Measurements from ENCODE around the gene MDFIC.

The MDFIC gene

DNA sequence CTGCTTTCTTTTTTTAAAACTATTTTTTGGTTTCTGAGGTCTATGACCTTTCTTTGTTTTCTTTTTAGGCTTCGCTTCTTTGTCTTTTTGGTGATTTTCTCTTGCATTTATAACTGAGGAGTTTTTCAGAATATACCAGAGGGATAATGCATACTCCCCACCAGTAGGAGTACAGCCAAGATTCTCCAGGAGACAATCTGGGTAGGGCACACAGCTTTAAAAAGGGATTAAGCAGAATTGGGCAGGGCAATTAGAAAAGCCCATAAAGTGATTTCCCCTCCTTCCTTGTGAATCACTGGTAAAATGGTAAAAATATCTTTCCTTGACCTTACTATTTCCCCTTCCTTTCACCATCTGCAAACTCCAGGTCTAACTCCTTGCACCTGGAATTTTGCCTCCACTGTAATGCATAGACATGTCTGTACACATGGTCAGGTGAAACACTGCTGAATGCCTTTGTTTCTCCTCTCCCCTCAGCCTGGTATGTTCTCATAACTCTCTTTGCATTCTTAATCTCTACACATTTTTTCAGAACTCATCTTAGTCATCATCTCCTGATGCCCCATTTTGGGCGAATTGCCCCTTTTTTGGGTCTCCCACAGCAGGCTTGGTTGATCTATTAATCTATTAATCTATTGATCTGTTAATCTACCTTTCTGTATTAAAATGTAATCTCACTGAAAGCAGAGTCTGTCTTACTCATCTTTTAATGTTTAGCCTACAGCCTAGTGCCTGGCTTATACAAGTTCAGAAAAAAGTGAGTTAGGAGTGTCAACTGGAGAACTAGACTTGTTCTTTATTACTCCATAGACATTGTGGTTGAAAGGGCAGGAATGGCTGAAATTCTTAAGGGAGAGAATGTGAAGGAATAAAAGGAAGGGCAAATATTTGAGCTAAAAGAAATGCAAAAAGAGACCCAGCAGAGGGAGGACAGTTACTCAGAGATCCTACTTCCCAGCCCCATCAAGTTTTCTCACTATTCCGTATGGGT, 64.6 kb downstream of the MDFIC start:
- H3K27ac ChIP-seq (ENCODE audit: low read depth, low read length): no peak overlapping the region
- H2BK5ac ChIP-seq (ENCODE audit: low read depth, low read length, poor library complexity): no peak overlapping the region
- DNase-seq: no peak
- no peak overlapping the region for H2BK12ac ChIP-seq (ENCODE audit: low read length)
- no peak overlapping the region for H4K91ac ChIP-seq (ENCODE audit: low read depth, low read length)
- no peak overlapping the region for H3K14ac ChIP-seq (ENCODE audit: low read length)
- H3K4me2 ChIP-seq (ENCODE audit: low read length): no peak overlapping the region
- no peaks in the 10 kb centered on the region for H3K79me1 ChIP-seq (ENCODE audit: low read length)
- H2AFZ ChIP-seq (ENCODE audit: insufficient read depth, low read length, poor library complexity): no peak overlapping the region
- no peak overlapping the region for H2AK5ac ChIP-seq (ENCODE audit: low read length)
- H3K23ac ChIP-seq (ENCODE audit: low read length): no peak overlapping the region
- H3K9me3 ChIP-seq (ENCODE audit: insufficient read depth, low read depth, low read length): no peaks in the 10 kb centered on the region
- H3K4me3 ChIP-seq (ENCODE audit: low read depth, low read length): no peak overlapping the region
- no peak overlapping the region for H4K12ac ChIP-seq (ENCODE audit: low read depth, low read length)
- no peaks in the 10 kb centered on the region for H3K27me3 ChIP-seq (ENCODE audit: insufficient read depth, low read length)
- no peaks in the 10 kb centered on the region for H3K79me2 ChIP-seq (ENCODE audit: control insufficient read depth, insufficient read depth, low read length, poor library complexity)
- H3K4ac ChIP-seq (ENCODE audit: low read depth, low read length): no peak overlapping the region
- no peak overlapping the region for H4K8ac ChIP-seq (ENCODE audit: low read depth, low read length)
- no peak overlapping the region for H2BK120ac ChIP-seq (ENCODE audit: insufficient read depth, low read length, poor library complexity)
- no CpG with 5 or more reads among the region's 3 CpGs for WGBS (ENCODE audit: extremely low coverage, insufficient coverage, insufficient read length)
- H3K18ac ChIP-seq (ENCODE audit: low read length): no peak overlapping the region
- H3K4me1 ChIP-seq (ENCODE audit: control insufficient read depth in 1 of 2, insufficient read depth in 2 of 2, low read length in 2 of 2): peaks cover 0 to 3% of the 10 kb centered on the region in 2 experiments
- no peaks in the 10 kb centered on the region for H3K36me3 ChIP-seq (ENCODE audit: control insufficient read depth in 1 of 2, insufficient read depth in 2 of 2, low read length in 2 of 2)
- no peak overlapping the region for H3K9ac ChIP-seq (ENCODE audit: low read length)

DNA sequence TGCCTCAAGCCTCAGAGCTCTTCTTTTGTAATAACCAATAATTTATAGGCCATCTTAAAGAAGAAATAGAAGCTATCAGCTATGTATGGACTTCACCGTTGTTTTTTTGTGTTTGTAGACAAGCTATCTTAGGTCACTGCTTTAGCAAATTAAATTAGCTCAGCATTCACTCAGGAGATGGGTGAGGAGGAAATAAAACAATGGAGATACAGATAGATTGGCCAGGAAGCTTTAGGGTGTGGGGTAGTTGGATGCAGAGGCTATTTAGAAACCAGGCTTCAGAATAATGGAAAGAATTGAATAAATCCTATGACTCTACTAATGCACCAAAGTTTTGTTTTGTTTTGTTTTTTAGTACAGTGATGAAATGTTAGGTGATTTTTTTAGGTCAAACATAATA, 66.1 kb downstream of the MDFIC start:
- H3K79me1 ChIP-seq (ENCODE audit: low read length): no peaks in the 10 kb centered on the region
- H2BK12ac ChIP-seq (ENCODE audit: low read length): no peak overlapping the region
- H4K8ac ChIP-seq (ENCODE audit: low read depth, low read length): no peak overlapping the region
- H3K9ac ChIP-seq (ENCODE audit: low read length): no peak overlapping the region
- H3K36me3 ChIP-seq (ENCODE audit: control insufficient read depth in 1 of 2, insufficient read depth in 2 of 2, low read length in 2 of 2): no peaks in the 10 kb centered on the region
- H3K14ac ChIP-seq (ENCODE audit: low read length): no peak overlapping the region
- no peak overlapping the region for H3K27ac ChIP-seq (ENCODE audit: low read depth, low read length)
- no peak overlapping the region for H2AFZ ChIP-seq (ENCODE audit: insufficient read depth, low read length, poor library complexity)
- DNase-seq: no peak
- H3K79me2 ChIP-seq (ENCODE audit: control insufficient read depth, insufficient read depth, low read length, poor library complexity): no peaks in the 10 kb centered on the region
- H2BK5ac ChIP-seq (ENCODE audit: low read depth, low read length, poor library complexity): no peak overlapping the region
- no peak overlapping the region for H2BK120ac ChIP-seq (ENCODE audit: insufficient read depth, low read length, poor library complexity)
- H3K18ac ChIP-seq (ENCODE audit: low read length): no peak overlapping the region
- no peak overlapping the region for H3K4me3 ChIP-seq (ENCODE audit: low read depth, low read length)
- H3K27me3 ChIP-seq (ENCODE audit: insufficient read depth, low read length): no peaks in the 10 kb centered on the region
- WGBS (ENCODE audit: extremely low coverage, insufficient coverage, insufficient read length): no CpG with 5 or more reads among the region's 1 CpG
- no peak overlapping the region for H3K4ac ChIP-seq (ENCODE audit: low read depth, low read length)
- no peak overlapping the region for H3K4me2 ChIP-seq (ENCODE audit: low read length)
- H4K91ac ChIP-seq (ENCODE audit: low read depth, low read length): no peak overlapping the region
- no peak overlapping the region for H2AK5ac ChIP-seq (ENCODE audit: low read length)
- peaks cover 0 to 3% of the 10 kb centered on the region in 2 experiments for H3K4me1 ChIP-seq (ENCODE audit: control insufficient read depth in 1 of 2, insufficient read depth in 2 of 2, low read length in 2 of 2)
- no peak overlapping the region for H3K23ac ChIP-seq (ENCODE audit: low read length)
- no peaks in the 10 kb centered on the region for H3K9me3 ChIP-seq (ENCODE audit: insufficient read depth, low read depth, low read length)
- no peak overlapping the region for H4K12ac ChIP-seq (ENCODE audit: low read depth, low read length)

DNA sequence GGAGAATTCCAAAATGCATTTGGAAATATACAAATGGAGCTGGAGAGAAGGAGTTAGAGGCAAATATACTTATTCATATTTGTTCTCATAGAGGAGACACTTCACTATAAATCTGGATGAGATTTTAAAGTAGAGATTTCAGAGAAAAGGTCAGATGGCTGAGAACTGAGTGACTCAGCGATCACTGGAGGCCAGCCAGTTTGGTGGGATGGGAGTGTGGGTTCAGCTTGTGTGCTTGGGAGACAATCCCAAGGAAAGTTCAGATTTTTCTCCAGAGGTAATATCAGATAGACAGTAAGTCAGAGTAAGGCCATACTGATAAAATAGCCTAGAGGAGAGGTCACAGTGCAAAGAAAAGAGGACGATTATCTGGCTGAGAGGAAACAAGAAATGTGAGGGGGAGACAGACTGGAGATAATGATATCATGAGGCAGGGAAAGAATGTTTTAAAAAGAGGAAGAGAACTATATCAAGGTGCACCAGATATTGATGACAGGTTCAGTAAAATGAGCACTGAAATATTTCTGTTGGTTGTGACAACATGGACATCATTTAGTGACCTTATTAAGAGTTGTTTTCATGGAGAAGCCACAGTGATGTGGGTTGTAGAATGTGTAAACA, 67.0 kb downstream of the MDFIC start:
- DNase-seq: no peak
- Histone ChIP-seq H2AFZ (ENCODE audit: insufficient read depth, low read length, poor library complexity) (no peak overlapping the region), H4K91ac (ENCODE audit: low read depth, low read length) (no peak overlapping the region), H3K79me1 (ENCODE audit: low read length) (no peaks in the 10 kb centered on the region), H4K12ac (ENCODE audit: low read depth, low read length) (no peak overlapping the region), H3K18ac (ENCODE audit: low read length) (no peak overlapping the region), H2AK5ac (ENCODE audit: low read length) (no peak overlapping the region), H3K4me1 (ENCODE audit: control insufficient read depth in 1 of 2, insufficient read depth in 2 of 2, low read length in 2 of 2) (peaks cover 0 to 3% of the 10 kb centered on the region in 2 experiments), H3K4me2 (ENCODE audit: low read length) (no peak overlapping the region), H3K9ac (ENCODE audit: low read length) (no peak overlapping the region), H3K14ac (ENCODE audit: low read length) (no peak overlapping the region), H3K27me3 (ENCODE audit: insufficient read depth, low read length) (no peaks in the 10 kb centered on the region), H2BK5ac (ENCODE audit: low read depth, low read length, poor library complexity) (no peak overlapping the region), H2BK12ac (ENCODE audit: low read length) (no peak overlapping the region), H3K9me3 (ENCODE audit: insufficient read depth, low read depth, low read length) (no peaks in the 10 kb centered on the region), H3K36me3 (ENCODE audit: control insufficient read depth in 1 of 2, insufficient read depth in 2 of 2, low read length in 2 of 2) (no peaks in the 10 kb centered on the region), H3K23ac (ENCODE audit: low read length) (no peak overlapping the region), H3K4ac (ENCODE audit: low read depth, low read length) (no peak overlapping the region), H4K8ac (ENCODE audit: low read depth, low read length) (no peak overlapping the region), H3K27ac (ENCODE audit: low read depth, low read length) (no peak overlapping the region), H2BK120ac (ENCODE audit: insufficient read depth, low read length, poor library complexity) (no peak overlapping the region), H3K4me3 (ENCODE audit: low read depth, low read length) (no peak overlapping the region), H3K79me2 (ENCODE audit: control insufficient read depth, insufficient read depth, low read length, poor library complexity) (no peaks in the 10 kb centered on the region)
- WGBS (ENCODE audit: extremely low coverage, insufficient coverage, insufficient read length): no CpG with 5 or more reads among the region's 2 CpGs

DNA sequence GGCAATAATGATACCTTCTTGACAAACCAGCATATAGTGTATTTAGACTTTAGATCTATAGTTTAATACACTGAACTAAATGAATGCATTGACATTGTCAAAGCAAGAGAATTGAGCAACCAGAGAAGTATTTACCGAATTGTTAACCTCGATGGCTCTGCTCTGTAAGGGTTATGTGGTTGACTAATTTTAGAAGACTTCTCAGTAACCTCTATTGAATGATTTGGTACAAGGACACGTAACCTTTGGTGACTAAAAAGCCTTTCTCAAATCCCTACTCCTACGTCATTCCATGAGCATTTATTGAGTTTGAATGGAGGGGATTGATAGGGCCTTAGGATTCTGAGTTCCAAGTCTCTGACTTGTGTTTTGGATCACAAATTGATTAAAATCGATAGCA, 67.6 kb downstream of the MDFIC start:
- H3K14ac ChIP-seq (ENCODE audit: low read length): no peak overlapping the region
- no peak overlapping the region for H4K91ac ChIP-seq (ENCODE audit: low read depth, low read length)
- H3K4me2 ChIP-seq (ENCODE audit: low read length): no peak overlapping the region
- no peak overlapping the region for H2BK120ac ChIP-seq (ENCODE audit: insufficient read depth, low read length, poor library complexity)
- H2AFZ ChIP-seq (ENCODE audit: insufficient read depth, low read length, poor library complexity): no peak overlapping the region
- no peaks in the 10 kb centered on the region for H3K27me3 ChIP-seq (ENCODE audit: insufficient read depth, low read length)
- H3K18ac ChIP-seq (ENCODE audit: low read length): no peak overlapping the region
- H2BK5ac ChIP-seq (ENCODE audit: low read depth, low read length, poor library complexity): no peak overlapping the region
- H3K9me3 ChIP-seq (ENCODE audit: insufficient read depth, low read depth, low read length): no peaks in the 10 kb centered on the region
- no peaks in the 10 kb centered on the region for H3K79me1 ChIP-seq (ENCODE audit: low read length)
- H3K79me2 ChIP-seq (ENCODE audit: control insufficient read depth, insufficient read depth, low read length, poor library complexity): no peaks in the 10 kb centered on the region
- H3K23ac ChIP-seq (ENCODE audit: low read length): no peak overlapping the region
- H4K8ac ChIP-seq (ENCODE audit: low read depth, low read length): no peak overlapping the region
- no peak overlapping the region for H2BK12ac ChIP-seq (ENCODE audit: low read length)
- no peak for DNase-seq
- no peak overlapping the region for H3K27ac ChIP-seq (ENCODE audit: low read depth, low read length)
- no peaks in the 10 kb centered on the region for H3K36me3 ChIP-seq (ENCODE audit: control insufficient read depth in 1 of 2, insufficient read depth in 2 of 2, low read length in 2 of 2)
- WGBS (ENCODE audit: extremely low coverage, insufficient coverage, insufficient read length): no CpG with 5 or more reads among the region's 5 CpGs
- no peak overlapping the region for H3K4me3 ChIP-seq (ENCODE audit: low read depth, low read length)
- no peak overlapping the region for H3K4ac ChIP-seq (ENCODE audit: low read depth, low read length)
- no peak overlapping the region for H4K12ac ChIP-seq (ENCODE audit: low read depth, low read length)
- no peak overlapping the region for H3K9ac ChIP-seq (ENCODE audit: low read length)
- peaks cover 0 to 3% of the 10 kb centered on the region in 2 experiments for H3K4me1 ChIP-seq (ENCODE audit: control insufficient read depth in 1 of 2, insufficient read depth in 2 of 2, low read length in 2 of 2)
- H2AK5ac ChIP-seq (ENCODE audit: low read length): no peak overlapping the region

All from trophoblast cell (in vitro differentiated cells and primary cell).